ENCODE results near the gene LTA. TPM values are rescaled to one million over a fixed set of nuclear protein-coding genes. Genes with fewer than 3 reads are reported as not detected.
A peak's percentile ranks its signal among the peaks of the same experiment; 100 is the strongest.

LTA gene
- total RNA-seq, 2 experiments from 2014 or later = 0.98 to 4.1 TPM

DNA sequence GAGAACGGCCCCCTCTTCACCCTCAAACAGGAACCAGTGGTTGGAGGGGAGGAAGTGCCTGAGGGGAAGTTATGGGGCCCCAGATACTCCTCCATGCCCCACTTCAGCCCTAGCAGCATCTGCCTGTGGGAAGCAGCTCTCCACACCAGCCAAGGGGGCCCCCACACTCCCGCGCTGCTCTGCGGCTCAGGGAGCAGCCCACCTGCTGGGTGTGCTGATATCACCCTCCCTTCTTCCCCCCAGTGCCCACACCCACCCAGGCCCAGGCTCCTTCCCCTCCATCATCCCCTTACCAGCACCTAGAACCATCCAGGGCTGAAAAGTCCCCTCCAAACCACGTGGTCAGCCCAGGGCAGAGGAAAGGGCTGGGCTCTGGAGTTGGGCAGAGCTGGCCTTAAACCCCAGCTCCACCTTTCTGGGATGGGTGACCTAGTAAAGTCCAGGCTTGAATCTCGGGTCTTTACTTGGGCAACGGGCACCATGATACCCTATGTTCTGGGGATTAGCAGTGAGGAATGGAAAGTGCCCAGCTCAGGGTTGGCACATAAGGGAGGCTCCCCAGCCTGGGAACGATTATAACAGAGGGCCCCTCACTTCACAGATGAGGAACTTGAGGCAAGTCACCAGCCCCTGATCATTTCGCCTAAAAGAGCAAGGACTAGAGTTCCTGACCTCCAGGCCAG lies 14.7 kb downstream of the LTA start:
- Histone ChIP-seq H3K27ac (ENCODE audit: low read depth, low read length, poor library complexity, severe bottlenecking) (peak overlapping the region; percentile 64), H3K79me2 (ENCODE audit: insufficient read depth, low read depth, low read length) (peaks cover 3% of the 10 kb centered on the region; the same call in 1 of the 2 replicates), H3K4me3 (ENCODE audit: low read depth, low read length, poor library complexity, severe bottlenecking) (peak overlapping the region; percentile 4), H3K4me1 (ENCODE audit: insufficient read depth, low read length, poor library complexity, severe bottlenecking) (peaks cover 67% of the 10 kb centered on the region), H2AFZ (ENCODE audit: low read length) (peak overlapping the region; percentile 45), H3K9me3 (ENCODE audit: low read length) (no peaks in the 10 kb centered on the region), H3K36me3 (ENCODE audit: insufficient read depth, low read length) (no peaks in the 10 kb centered on the region), H3K9me2 (ENCODE audit: insufficient read depth, low read length) (no peaks in the 10 kb centered on the region), H4K20me1 (ENCODE audit: insufficient read depth, low read length) (no peaks in the 10 kb centered on the region), H3K4me2 (ENCODE audit: low read length) (peak overlapping the region; percentile 64)
- CTCF ChIA-PET (ENCODE audit: unreplicated experiment) = interaction anchor here (0.9 to 1.7 kb wide), 3 partner anchors 11 to 35 kb away, joined by 3 to 5 read pairs (median 3); partner anchors contain the start of genes AIF1 and TNF
- TF ChIP-seq EZH2phosphoT487 (IDR thresholded peaks at IDR 0.05; ENCODE audit: borderline replicate concordance, low read depth, low read length) = no peak
- TF ChIP-seq, protein P1, sequence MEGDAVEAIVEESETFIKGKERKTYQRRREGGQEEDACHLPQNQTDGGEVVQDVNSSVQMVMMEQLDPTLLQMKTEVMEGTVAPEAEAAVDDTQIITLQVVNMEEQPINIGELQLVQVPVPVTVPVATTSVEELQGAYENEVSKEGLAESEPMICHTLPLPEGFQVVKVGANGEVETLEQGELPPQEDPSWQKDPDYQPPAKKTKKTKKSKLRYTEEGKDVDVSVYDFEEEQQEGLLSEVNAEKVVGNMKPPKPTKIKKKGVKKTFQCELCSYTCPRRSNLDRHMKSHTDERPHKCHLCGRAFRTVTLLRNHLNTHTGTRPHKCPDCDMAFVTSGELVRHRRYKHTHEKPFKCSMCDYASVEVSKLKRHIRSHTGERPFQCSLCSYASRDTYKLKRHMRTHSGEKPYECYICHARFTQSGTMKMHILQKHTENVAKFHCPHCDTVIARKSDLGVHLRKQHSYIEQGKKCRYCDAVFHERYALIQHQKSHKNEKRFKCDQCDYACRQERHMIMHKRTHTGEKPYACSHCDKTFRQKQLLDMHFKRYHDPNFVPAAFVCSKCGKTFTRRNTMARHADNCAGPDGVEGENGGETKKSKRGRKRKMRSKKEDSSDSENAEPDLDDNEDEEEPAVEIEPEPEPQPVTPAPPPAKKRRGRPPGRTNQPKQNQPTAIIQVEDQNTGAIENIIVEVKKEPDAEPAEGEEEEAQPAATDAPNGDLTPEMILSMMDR (conservative IDR thresholded peaks at IDR 0.05; ENCODE audit: low read length) = no peak
- POLR2A ChIA-PET = interaction anchor here (0.5 to 3.4 kb wide), 5 partner anchors 11 to 241 kb away, joined by 3 to 19 read pairs (median 4); partner anchors contain the start of genes HSPA1B and LTA
- intact Hi-C loops (cut with micrococcal nuclease; ENCODE audit: unreplicated experiment) = loop anchor here (10.0 kb wide), 1 partner anchor 182 kb away; the partner anchor contains the start of gene MICA
- no TSS peak for BruUV-seq (replicated peaks)
- peak; percentile 57 for DNase-seq (ENCODE audit: low spot score)

DNA sequence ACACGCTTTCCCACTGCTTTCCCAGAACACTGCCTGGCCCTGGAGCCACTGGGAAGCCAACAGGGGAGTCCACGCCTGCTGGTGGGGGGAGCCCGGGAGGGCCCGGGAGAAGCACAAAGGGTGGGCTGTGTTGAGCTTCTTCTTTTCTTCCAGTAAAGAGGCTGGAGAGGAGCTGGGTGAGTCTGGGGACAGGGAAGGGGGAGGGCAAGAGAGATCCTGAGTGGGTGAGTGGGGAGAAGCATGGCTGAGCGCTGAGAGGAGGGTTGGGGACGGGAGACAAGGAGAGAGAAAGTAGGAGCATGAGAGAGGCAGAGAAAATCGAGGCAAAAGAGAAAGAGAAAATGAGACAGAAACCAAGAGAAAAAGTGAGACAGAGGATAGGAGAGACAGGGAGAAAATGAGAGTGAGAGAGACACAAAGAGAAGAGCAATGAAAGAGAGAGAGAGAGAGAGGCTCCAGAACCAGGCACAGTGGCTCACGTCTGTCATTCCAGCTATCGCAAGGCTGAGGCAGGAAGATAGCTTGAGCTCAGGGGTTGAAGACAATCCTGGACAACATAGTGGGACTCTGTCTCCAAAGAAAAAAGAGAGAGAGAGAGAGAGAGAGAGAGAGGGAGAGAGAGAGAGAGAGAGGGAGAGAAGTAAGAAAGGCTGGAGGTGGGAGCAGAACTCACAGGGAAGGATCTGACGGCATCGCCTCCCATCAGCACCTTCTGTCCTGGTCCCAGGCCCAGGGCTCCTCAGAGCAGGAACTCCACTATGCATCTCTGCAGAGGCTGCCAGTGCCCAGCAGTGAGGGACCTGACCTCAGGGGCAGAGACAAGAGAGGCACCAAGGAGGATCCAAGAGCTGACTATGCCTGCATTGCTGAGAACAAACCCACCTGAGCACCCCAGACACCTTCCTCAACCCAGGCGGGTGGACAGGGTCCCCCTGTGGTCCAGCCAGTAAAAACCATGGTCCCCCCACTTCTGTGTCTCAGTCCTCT lies 16.0 kb downstream of the LTA start:
- CTCF ChIA-PET (ENCODE audit: unreplicated experiment) = interaction anchor here (0.6 to 1.7 kb wide), 4 partner anchors 10 to 27 kb away, joined by 3 to 5 read pairs (median 3); partner anchors contain the start of genes AIF1 and TNF
- H3K79me2 ChIP-seq (ENCODE audit: insufficient read depth, low read depth, low read length) = no peaks in the 10 kb centered on the region

More for the DNA sequence above, 16.0 kb downstream of the LTA start:
- DNase-seq (ENCODE audit: low spot score) = no peak
- Histone ChIP-seq H3K4me3 (ENCODE audit: low read depth, low read length, poor library complexity, severe bottlenecking) (no peak overlapping the region), H3K4me1 (ENCODE audit: insufficient read depth, low read length, poor library complexity, severe bottlenecking) (peaks cover 63% of the 10 kb centered on the region), H3K9me2 (ENCODE audit: insufficient read depth, low read length) (no peaks in the 10 kb centered on the region), H4K20me1 (ENCODE audit: insufficient read depth, low read length) (no peaks in the 10 kb centered on the region), H3K27ac (ENCODE audit: low read depth, low read length, poor library complexity, severe bottlenecking) (no peak overlapping the region), H3K36me3 (ENCODE audit: insufficient read depth, low read length) (no peaks in the 10 kb centered on the region), H2AFZ (ENCODE audit: low read length) (no peak overlapping the region), H3K4me2 (ENCODE audit: low read length) (0 out of 2 replicates have a peak overlapping the region, but pooled peaks have one; percentile 9), H3K9me3 (ENCODE audit: low read length) (no peaks in the 10 kb centered on the region)
- POLR2A ChIA-PET = interaction anchor here (0.6 kb wide), 2 partner anchors 10 to 35 kb away, joined by 3 to 5 read pairs; no protein-coding TSS in a partner anchor
- BruUV-seq (replicated peaks) = no TSS peak
- intact Hi-C loops (cut with micrococcal nuclease; ENCODE audit: unreplicated experiment) = loop anchor here (10.0 kb wide), 1 partner anchor 183 kb away; the partner anchor contains the start of gene MICA
- no peak for TF ChIP-seq EZH2phosphoT487 (IDR thresholded peaks at IDR 0.05; ENCODE audit: borderline replicate concordance, low read depth, low read length)
- TF ChIP-seq, protein P1 (conservative IDR thresholded peaks at IDR 0.05; ENCODE audit: low read length) = no peak
